Measurements from ENCODE around the gene PAXIP1. TPM values are rescaled to one million over a fixed set of nuclear protein-coding genes. Genes with fewer than 3 reads are reported as not detected.

Gene PAXIP1
- total RNA-seq, 1 experiment from 2014 or later: 32.6 TPM

DNA sequence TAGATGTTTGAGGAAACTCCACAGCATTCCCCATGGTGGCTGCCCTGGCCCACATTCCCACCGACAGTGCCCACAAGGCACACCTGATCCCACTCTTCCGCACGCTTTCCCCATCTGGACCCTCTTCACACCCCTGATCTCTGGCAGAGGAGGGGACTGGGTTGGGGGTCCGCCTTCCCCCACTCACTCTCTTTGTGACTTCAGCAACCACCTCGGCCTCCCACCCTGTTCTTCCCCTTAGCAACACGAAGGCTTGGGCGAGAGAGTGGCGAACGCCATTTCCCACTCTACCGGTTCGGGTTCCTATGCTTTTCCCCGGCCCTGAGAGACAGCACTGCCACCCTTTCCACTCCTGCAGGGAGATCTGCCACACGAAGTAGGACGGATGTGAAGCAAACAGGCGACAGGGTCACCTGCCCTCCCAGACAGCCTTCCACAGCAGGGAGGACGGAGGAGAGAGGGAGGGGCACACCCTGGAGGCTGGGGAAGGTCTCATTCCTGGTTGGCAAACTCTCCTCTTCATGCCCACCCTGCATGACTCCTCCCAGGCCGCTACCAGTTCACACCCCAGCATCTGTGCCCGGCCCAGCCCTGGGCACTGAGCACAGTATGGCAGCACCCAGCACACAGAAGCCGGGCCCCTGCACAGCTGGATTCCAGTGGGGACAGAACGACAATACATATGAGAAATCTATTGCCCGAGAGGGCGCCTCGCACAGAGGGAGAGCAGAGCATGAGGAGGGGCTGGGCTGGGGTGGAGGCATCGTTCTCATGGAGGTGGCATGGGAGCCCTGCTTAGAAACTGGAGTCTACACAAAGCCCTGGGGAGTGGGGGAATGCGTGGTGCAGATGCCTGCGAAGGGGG is 93.5 kb downstream of the PAXIP1 start:
- Histone ChIP-seq H2BK20ac (ENCODE audit: low read depth, low read length, poor library complexity, severe bottlenecking) (no peak overlapping the region), H3K23me2 (ENCODE audit: insufficient read length, low read depth, low read length, poor library complexity, severe bottlenecking) (peaks cover 3% of the 10 kb centered on the region), H3K79me1 (ENCODE audit: insufficient read depth, low read depth, low read length, poor library complexity, severe bottlenecking) (no peaks in the 10 kb centered on the region), H3K4me2 (ENCODE audit: insufficient read depth, insufficient read length, low read length) (no peak overlapping the region), H4K20me1 (ENCODE audit: control insufficient read depth, insufficient read depth, insufficient read length) (no peaks in the 10 kb centered on the region), H3K9me3 (ENCODE audit: control insufficient read depth, low read depth, low read length) (no peaks in the 10 kb centered on the region), H2BK120ac (ENCODE audit: low read depth, low read length, poor library complexity, severe bottlenecking) (no peak overlapping the region), H2BK15ac (ENCODE audit: low read depth, low read length) (no peak overlapping the region), H2BK12ac (ENCODE audit: insufficient read length, low read depth, low read length) (no peak overlapping the region), H3K56ac (ENCODE audit: insufficient read length, low read depth, low read length) (no peak overlapping the region), H2AFZ (ENCODE audit: low read length) (no peak overlapping the region), H3K9ac (ENCODE audit: extremely low read depth, insufficient read length, low read length) (no peak overlapping the region), H3K18ac (ENCODE audit: insufficient read length, low read depth, low read length) (no peak overlapping the region), H3T11ph (ENCODE audit: low read length) (no peak overlapping the region), H3K23ac (ENCODE audit: insufficient read length, low read depth, low read length) (no peak overlapping the region), H3K14ac (ENCODE audit: insufficient read depth, low read length) (no peak overlapping the region), H2AK5ac (ENCODE audit: insufficient read length, low read length) (no peak overlapping the region), H3K27ac (ENCODE audit: insufficient read length, low read depth, low read length) (no peak overlapping the region), H3K27me3 (ENCODE audit: insufficient read depth, low read length) (no peaks in the 10 kb centered on the region), H4K91ac (ENCODE audit: insufficient read length, low read depth, low read length) (no peak overlapping the region), H4K8ac (replicated peaks; ENCODE audit: insufficient read length, low read depth, low read length) (no peak overlapping the region), H4K5ac (ENCODE audit: insufficient read length, low read depth, low read length) (no peak overlapping the region), H3K4ac (ENCODE audit: low read depth, low read length) (no peak overlapping the region), H3K4me1 (ENCODE audit: insufficient read depth, low read length) (no peaks in the 10 kb centered on the region), H3K79me2 (ENCODE audit: insufficient read depth, low read length) (no peaks in the 10 kb centered on the region), H2BK5ac (ENCODE audit: insufficient read length, low read length) (no peak overlapping the region)
- peaks cover 0 to 18% (median 8%) of the 10 kb centered on the region in 3 experiments; a peak in 6 of 7 replicates for H3K36me3 Mint-ChIP-seq (ENCODE audit: insufficient read depth in 1 of 3, low read depth in 3 of 3)
- peaks cover 3 to 7% of the 10 kb centered on the region in 2 experiments for H3K4me1 Mint-ChIP-seq
- H3K9me3 Mint-ChIP-seq: peaks cover 31 to 38% of the 10 kb centered on the region in 2 experiments
- H3K4me3 Mint-ChIP-seq: no peak overlapping the region
- peaks cover 27% of the 10 kb centered on the region for H3K27me3 Mint-ChIP-seq (ENCODE audit: low read depth)
- DNase-seq: no peak
- no peak overlapping the region for H3K27ac Mint-ChIP-seq
- TF ChIP-seq, protein P1, sequence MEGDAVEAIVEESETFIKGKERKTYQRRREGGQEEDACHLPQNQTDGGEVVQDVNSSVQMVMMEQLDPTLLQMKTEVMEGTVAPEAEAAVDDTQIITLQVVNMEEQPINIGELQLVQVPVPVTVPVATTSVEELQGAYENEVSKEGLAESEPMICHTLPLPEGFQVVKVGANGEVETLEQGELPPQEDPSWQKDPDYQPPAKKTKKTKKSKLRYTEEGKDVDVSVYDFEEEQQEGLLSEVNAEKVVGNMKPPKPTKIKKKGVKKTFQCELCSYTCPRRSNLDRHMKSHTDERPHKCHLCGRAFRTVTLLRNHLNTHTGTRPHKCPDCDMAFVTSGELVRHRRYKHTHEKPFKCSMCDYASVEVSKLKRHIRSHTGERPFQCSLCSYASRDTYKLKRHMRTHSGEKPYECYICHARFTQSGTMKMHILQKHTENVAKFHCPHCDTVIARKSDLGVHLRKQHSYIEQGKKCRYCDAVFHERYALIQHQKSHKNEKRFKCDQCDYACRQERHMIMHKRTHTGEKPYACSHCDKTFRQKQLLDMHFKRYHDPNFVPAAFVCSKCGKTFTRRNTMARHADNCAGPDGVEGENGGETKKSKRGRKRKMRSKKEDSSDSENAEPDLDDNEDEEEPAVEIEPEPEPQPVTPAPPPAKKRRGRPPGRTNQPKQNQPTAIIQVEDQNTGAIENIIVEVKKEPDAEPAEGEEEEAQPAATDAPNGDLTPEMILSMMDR (conservative IDR thresholded peaks at IDR 0.05): no peak
- no CpG with 5 or more reads among the region's 26 CpGs for WGBS (ENCODE audit: extremely low coverage, insufficient read length, low lambda C conversion rate)
